Measurements from ENCODE around the gene RHOT1.
"Not testable (repeated sequence)": the region's sequence is repeated elsewhere in the genome, so short reads cannot be mapped to it uniquely, and the experiment has no call there.

Gene RHOT1

DNA sequence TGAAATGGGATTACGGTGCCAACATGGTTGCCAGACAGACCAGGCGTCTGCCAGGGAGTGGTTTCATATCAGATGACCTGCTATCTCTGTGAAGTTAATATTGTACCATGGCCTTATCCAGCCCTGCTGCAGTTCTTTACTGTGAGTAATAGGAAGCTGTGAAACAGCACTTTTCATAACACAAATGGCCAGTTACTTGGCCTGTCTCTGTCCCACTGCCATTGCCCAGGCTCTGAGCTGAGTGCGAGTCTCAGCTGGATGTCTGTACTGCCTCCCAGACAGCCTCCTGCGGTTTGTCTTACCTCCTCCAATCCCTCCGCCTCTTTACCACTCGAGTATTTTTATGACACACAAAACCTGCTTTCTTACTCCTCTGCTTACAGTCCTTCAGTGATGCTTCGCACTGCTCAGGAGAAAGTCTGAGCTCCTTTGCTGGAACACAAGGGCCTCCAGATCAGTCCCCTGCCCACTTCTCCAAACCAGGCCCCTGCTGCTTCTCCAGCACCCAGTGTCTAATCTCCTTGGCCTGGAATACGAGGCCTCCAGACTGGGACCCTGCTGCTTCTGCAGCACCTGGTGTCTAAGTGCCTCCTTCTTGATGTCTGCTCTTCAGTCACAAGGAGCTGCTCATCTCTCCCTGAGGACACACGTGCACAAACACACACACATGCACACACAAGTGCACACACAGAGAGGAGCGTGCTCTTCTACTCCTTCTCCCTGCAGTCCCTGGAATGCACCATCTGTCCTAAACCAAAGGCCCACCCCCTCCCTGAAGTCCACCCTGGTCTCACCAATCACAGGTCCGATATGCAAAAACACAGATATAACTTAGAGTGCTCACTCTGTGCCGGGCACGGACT, 17.1 kb upstream of the RHOT1 start:
- no peak for DNase-seq

DNA sequence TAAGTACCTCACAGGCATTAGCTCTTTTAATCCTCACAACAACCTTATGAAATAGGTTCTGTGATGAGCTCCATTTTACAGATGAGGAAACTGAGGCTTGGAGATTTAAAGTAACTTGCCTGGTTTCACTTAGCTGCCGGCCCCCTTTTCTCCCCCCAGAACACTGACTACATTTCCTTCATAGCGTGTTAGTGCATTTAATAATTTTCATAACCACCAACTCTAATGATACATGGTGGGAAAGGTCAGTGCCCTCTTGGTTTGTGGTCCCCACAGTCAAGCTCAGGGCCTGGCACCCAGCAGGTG, 16.5 kb upstream of the RHOT1 start:
- no peak for DNase-seq

GRCh38 chr17:32126325-32126724, 16.0 kb upstream of the RHOT1 start:
- DNase-seq = no peak

DNA sequence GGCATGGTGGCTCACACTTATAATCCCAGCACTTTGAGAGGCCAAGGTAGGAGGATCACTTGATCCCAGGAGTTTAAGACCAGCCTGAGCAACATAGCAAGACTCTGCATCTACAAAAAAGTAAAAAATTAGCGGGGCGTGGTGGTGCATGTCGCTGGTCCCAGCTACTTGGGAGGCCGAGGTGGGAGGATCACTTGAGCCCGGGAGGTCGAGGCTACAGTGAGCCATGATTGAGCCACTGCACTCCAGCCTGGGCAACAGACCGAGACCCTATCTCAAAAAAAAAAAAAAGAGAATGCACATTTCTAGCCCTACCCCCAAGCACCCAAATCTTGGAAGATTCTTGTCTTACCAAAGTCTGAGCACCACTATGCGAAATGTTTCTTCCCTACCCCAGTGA, 15.6 kb upstream of the RHOT1 start:
- DNase-seq = no peak

DNA sequence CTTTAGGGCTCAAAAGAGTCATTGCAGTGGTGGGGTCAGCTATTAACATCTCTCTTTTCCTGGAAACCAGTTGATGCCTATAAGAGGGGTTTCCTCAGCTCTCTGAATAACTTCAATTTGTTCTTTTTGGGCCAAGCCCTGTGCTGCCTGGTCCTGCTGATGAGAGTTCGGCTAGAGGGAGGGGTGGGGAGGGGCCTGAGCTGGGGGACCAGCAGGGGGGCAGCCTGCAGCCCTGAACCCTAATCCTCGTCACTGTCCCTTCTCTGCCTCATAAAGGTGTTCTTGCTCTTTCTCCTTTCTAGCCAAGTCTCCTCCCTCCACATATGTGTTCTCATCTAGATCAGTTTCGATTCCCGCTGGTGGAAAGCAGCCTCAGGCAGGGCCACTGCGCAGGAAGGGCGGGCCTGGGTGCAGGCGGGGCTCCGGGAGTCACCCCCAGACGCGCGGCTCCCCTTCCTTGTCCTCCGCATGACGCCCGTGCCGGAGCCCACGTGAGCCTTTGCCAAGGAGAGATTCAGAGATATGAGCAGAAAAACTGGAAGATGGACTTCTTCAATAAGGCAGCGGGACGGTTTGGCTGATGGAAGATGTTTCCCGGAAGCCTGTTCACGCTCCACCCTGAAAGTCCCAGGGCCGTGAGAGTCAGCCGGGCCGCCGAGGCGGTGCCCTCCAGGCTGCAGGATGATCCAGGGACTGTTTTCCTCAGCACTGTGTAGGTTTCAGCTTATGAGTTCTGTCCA, 15.0 kb upstream of the RHOT1 start:
- DNase-seq = peak; percentile 74

- DNase-seq = not testable (repeated sequence)
Observed at GRCh38 chr17:32128470-32128869, 13.8 kb upstream of the RHOT1 start.

DNA sequence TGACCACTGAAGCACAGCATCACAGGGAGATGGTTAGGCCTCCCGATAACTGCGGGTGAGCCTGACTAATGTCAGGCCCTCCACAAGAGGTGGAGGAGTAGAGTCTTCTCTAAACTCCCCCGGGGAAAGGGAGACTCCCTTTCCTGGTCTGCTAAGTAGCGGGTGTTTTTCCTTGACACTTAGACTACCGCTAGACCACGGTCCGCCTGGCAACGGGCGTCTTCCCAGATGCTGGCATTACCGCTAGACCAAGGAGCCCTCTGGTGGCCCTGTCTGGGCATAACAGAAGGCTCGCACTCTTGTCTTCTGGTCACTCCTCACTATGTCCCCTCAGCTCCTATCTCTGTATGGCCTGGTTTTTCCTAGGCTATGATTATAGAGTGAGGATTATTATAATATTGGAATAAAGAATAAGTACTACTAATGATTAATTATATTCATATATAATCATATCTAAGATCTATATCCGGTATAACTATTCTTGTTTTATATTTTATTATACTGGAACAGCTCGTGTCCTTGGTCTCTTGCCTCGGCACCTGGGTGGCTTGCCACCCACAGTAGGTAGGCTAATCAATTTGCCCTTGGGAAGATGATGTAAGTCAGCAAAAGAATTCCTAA, 6.7 kb upstream of the RHOT1 start:
- not testable (repeated sequence) for DNase-seq

- DNase-seq = no peak
Observed at GRCh38 chr17:32136856-32137255, 5.4 kb upstream of the RHOT1 start.

GRCh38 chr17:32139504-32139903, 2.8 kb upstream of the RHOT1 start:
- not testable (repeated sequence) for DNase-seq

- no peak for DNase-seq
Observed at GRCh38 chr17:32141258-32141657, 1.0 kb upstream of the RHOT1 start.

GRCh38 chr17:32141679-32142037, 644 bp upstream of the RHOT1 start:
- no peak for DNase-seq

GRCh38 chr17:32142857-32143526, 690 bp downstream of the RHOT1 start:
- peak; percentile 10 for DNase-seq

GRCh38 chr17:32143527-32143870, 1.2 kb downstream of the RHOT1 start:
- no peak for DNase-seq

DNA sequence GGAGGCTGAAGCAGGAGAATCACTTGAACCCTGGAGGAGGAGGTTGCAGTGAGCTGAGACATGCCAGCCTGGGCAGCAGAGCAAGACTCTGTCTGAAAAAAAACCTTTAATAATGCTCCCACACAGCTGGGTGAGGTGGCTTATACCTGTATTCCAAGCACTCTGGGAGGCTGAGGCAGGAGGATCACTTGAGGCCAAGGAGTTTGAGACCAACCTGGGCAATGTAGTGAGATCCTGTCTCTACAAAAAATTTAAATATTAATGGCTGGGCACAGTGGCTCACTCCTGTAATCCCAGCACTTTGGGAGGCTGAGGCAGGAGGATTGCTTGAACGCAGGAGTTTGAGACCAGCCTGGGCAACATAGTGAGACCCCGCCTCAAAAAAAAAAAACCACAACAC, 2.1 kb downstream of the RHOT1 start:
- DNase-seq = not testable (repeated sequence)

DNA sequence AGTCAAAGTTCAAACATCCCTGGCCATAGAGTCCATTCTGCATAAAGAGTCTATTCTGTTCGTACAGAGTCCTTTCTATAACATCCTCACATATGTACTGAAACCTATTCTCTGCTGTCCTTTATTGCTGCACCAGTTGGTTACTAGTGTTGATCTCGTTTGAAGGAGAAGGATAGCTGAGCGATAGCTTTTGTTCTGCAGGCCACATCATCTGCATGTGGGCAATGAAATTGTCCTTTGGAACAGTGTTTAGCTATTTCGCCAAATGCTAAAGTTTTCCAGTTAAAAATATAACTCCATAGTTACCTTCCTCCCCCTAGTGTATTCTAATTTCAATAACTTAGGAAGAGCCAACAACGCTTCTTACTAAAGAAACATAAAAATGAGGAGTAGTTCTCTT, 6.0 kb downstream of the RHOT1 start:
- DNase-seq = no peak

GRCh38 chr17:32150358-32150757, 8.1 kb downstream of the RHOT1 start:
- DNase-seq = no peak

DNA sequence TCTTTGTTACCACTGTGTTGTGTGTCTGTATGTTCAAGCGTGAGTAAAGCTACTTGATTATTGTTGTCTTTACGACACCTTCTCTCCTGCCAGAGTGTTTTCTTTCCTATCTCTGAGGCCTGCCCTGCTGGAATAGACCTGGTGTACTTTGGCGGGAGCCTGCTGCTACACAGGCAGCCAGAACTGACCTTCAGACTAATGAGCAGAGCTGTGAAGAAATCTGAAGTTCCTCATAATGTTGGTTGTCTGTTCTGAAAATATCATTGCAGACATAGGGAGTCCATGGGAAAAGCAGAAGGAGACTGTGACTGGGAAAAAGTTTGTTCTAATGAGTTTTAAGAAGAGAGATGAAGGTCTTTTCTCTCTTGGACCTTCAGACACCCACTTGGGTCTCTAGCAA, 9.8 kb downstream of the RHOT1 start:
- no peak for DNase-seq

- DNase-seq = no peak
Observed at GRCh38 chr17:32155896-32156295, 13.6 kb downstream of the RHOT1 start.

DNA sequence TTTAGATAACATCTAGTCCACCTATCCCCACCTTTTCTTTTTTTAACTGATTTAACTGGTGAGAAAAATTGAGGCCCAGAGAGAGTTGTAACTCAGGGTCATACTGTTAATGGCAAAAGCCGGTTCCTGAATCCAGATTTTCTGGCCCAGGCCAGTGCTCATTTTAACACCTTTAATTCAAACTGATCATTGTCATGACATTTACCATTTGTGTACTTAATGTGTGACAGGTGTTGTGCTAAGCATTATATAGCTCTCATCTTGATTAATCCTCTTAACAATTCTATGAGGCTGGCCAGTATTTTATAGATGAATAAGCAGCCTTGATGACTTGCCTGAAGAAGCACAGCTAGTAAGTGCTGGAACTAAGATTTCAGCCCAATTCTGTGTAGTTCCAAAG, 14.4 kb downstream of the RHOT1 start:
- DNase-seq = no peak

- DNase-seq = no peak
Observed at GRCh38 chr17:32157225-32157624, 14.9 kb downstream of the RHOT1 start.

DNA sequence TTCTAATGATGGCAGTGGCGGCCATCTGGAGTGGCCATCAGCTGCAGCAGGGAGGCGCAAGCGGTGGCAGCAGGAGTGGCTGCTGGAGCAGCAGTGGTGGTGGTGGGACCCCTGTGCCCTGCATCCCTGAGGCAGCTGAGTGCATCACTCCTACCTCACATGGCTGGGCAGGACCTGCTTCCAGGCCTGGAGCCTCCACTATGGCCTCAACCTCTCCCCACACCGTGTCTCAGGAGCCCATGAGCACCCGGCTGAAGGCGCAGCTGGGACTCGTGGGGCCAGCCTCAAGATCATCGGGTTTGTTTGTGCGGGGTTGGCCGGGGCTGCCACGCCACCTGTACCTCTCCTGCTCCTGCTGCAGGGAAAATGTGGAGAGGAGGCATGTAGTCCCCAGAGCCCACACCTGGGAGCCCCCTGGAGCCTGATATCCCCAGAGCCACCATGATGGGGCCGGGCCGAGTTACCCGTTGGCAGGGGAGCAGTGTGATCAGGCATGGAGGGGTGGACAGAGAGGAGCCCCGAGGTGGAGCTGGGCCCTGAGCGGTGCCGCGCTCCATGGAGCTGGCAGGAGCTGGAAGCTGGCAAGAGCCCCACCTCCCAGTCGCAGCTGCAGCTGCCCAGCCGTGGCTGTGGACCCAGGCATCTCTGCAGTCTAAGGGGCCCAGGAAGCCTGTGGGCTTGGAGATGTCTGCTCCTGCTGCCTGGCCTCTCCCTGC, 16.7 kb downstream of the RHOT1 start:
- no peak for DNase-seq

GRCh38 chr17:32159586-32160438, 17.5 kb downstream of the RHOT1 start:
- no peak for DNase-seq

All from activated T-cell treated with anti-CD3 and anti-CD28 coated beads for 4 hours (primary cell).